Measurements from ENCODE around the gene SYNE1. TPM values are rescaled to one million over a fixed set of nuclear protein-coding genes. Genes with fewer than 3 reads are reported as not detected.

SYNE1 gene
- total and polyA plus RNA-seq, 2 of the 8 experiments (the other 6 are each of a cell fraction or from before 2014, with no cell fraction given) = 2.8 to 5.5 TPM

GRCh38 chr6:152563177-152563576 is 74.0 kb downstream of the SYNE1 start:
- POLR2A ChIA-PET (ENCODE audit: partially characterized antibody) = no interaction called here
- Histone ChIP-seq H4K20me1 (replicated peaks in 1 of 2; ENCODE audit: control insufficient read depth in 1 of 2, insufficient read depth in 2 of 2, low read length in 2 of 2) (no peaks in the 10 kb centered on the region), H2AFZ (ENCODE audit: low read length) (no peak overlapping the region), H3K9me3 (ENCODE audit: insufficient read depth in 2 of 2, low read depth in 1 of 2, low read length in 1 of 2) (no peaks in the 10 kb centered on the region), H3K79me2 (ENCODE audit: control insufficient read depth in 1 of 2, insufficient read depth in 2 of 2, low read length in 2 of 2) (no peaks in the 10 kb centered on the region), H3K23ac (ENCODE audit: insufficient read length) (no peak overlapping the region), H3K18ac (ENCODE audit: extremely low read depth, low read length) (no peak overlapping the region), H4K91ac (replicated peaks; ENCODE audit: insufficient read length, low read length) (no peak overlapping the region), H3K79me1 (ENCODE audit: low read depth, low read length) (no peaks in the 10 kb centered on the region), H3K9ac (replicated peaks in 1 of 4; ENCODE audit: extremely low read depth in 1 of 4, low read depth in 3 of 4, low read length in 3 of 4) (no peak overlapping the region), H3K4me1 (replicated peaks in 1 of 4; ENCODE audit: control insufficient read depth in 3 of 4, insufficient read depth in 4 of 4, low read length in 3 of 4) (no peaks in the 10 kb centered on the region), H3K4me3 (ENCODE audit: extremely low read depth in 1 of 4, insufficient read depth in 2 of 4, low read depth in 3 of 4, low read length in 4 of 4) (no peak overlapping the region), H3K27ac (ENCODE audit: low read depth, low read length) (no peak overlapping the region), H2BK5ac (ENCODE audit: low read depth, low read length) (no peak overlapping the region), H3K27me3 (replicated peaks in 1 of 4; ENCODE audit: control insufficient read depth in 3 of 4, extremely low read depth in 1 of 4, insufficient read depth in 3 of 4, low read length in 3 of 4) (no peaks in the 10 kb centered on the region), H2BK20ac (ENCODE audit: low read length) (no peak overlapping the region), H3K56ac (replicated peaks; ENCODE audit: insufficient read length, low read depth, low read length) (no peak overlapping the region), H3K14ac (ENCODE audit: insufficient read length) (no peak overlapping the region), H2BK120ac (replicated peaks; ENCODE audit: low read depth, low read length) (no peak overlapping the region), H4K5ac (ENCODE audit: insufficient read length, low read depth, low read length) (no peak overlapping the region), H2BK12ac (ENCODE audit: low read depth, low read length) (no peak overlapping the region), H3K4me2 (ENCODE audit: insufficient read depth in 1 of 2, low read depth in 2 of 2, low read length in 2 of 2) (no peak overlapping the region), H3K23me2 (ENCODE audit: low read depth, low read length) (no peaks in the 10 kb centered on the region; the same call in 1 of the 2 replicates), H3K36me3 (ENCODE audit: control insufficient read depth in 2 of 4, insufficient read depth in 4 of 4, low read length in 3 of 4) (no peaks in the 10 kb centered on the region), H2BK15ac (ENCODE audit: low read length) (no peak overlapping the region), H4K8ac (ENCODE audit: extremely low read depth, insufficient read depth, low read length) (no peak overlapping the region), H2AK5ac (ENCODE audit: low read depth, low read length) (no peak overlapping the region), H3K4ac (replicated peaks; ENCODE audit: insufficient read length, low read depth, low read length) (no peak overlapping the region)
- DNase-seq (ENCODE audit: low read depth in 1 of 2, low spot score in 2 of 2) = no peak
- WGBS, 2 experiments (ENCODE audit: extremely low coverage in 1 of 2, insufficient coverage in 1 of 2, insufficient read length in 1 of 2, insufficient replicate concordance in 2 of 2, low coverage in 1 of 2, low lambda C conversion rate in 2 of 2, missing lambda C conversion rate in 1 of 2) = 87% methylated on average over 5 of the region's 5 CpGs; no CpG with 5 or more reads in 1 of the 2 experiments
- CTCF ChIA-PET (ENCODE audit: partially characterized antibody) = no interaction called here
- FAIRE-seq = no peak
- TF ChIP-seq EZH2 (IDR thresholded peaks at IDR 0.05; ENCODE audit: low read depth, low read length, severe bottlenecking) = no peak
- TF ChIP-seq HDAC2 (IDR thresholded peaks at IDR 0.05; ENCODE audit: borderline replicate concordance in 1 of 2, low read depth in 2 of 2, low read length in 2 of 2) = no peak
- TF ChIP-seq FOSL1 (IDR thresholded peaks at IDR 0.05; ENCODE audit: insufficient read depth, low read depth, low read length) = no peak
- TF ChIP-seq PHF8 (conservative IDR thresholded peaks at IDR 0.05; ENCODE audit: low read depth, low read length) = no peak
- no peak for TF ChIP-seq POLR2AphosphoS5 (IDR thresholded peaks at IDR 0.05; ENCODE audit: low read depth, low read length)
- no peak for TF ChIP-seq SIRT6 (IDR thresholded peaks at IDR 0.05; ENCODE audit: low read length)
- TF ChIP-seq SUZ12 (IDR thresholded peaks at IDR 0.05; ENCODE audit: low read length) = no peak
- no peak for TF ChIP-seq RFX5 (IDR thresholded peaks at IDR 0.05; ENCODE audit: borderline replicate concordance, low read depth, low read length)
- no peak for TF ChIP-seq MAX (IDR thresholded peaks at IDR 0.05)
- TF ChIP-seq HDAC6 (IDR thresholded peaks at IDR 0.05; ENCODE audit: low read depth, low read length) = no peak
- TF ChIP-seq KDM1A (IDR thresholded peaks at IDR 0.05; ENCODE audit: borderline replicate concordance, low read length) = no peak
- no peak for TF ChIP-seq KDM4A (IDR thresholded peaks at IDR 0.05; ENCODE audit: low read depth, low read length, severe bottlenecking)

All from H1 (cell line).